ENCODE data around the gene ZNF248. TPM values are rescaled to one million over a fixed set of nuclear protein-coding genes. Genes with fewer than 3 reads are reported as not detected.
A peak's percentile ranks its signal among the peaks of the same experiment; 100 is the strongest.
"Not testable (repeated sequence)": the region's sequence is repeated elsewhere in the genome, so short reads cannot be mapped to it uniquely, and the experiment has no call there.

The ZNF248 gene
- total RNA-seq, 1 experiment from 2014 or later = 6.1 TPM

- DNase-seq (ENCODE audit: low read depth) = no peak
Observed at GRCh38 chr10:37747081-37747480, 110.3 kb downstream of the ZNF248 start.

GRCh38 chr10:37741831-37742230 lies 115.6 kb downstream of the ZNF248 start:
- no peak for DNase-seq (ENCODE audit: low read depth)

GRCh38 chr10:37739181-37739580 lies 118.2 kb downstream of the ZNF248 start:
- no peak for DNase-seq (ENCODE audit: low read depth)

GRCh38 chr10:37738241-37738640 lies 119.2 kb downstream of the ZNF248 start:
- not testable (repeated sequence) for DNase-seq (ENCODE audit: low read depth)

GRCh38 chr10:37737336-37737735 lies 120.1 kb downstream of the ZNF248 start:
- no peak for DNase-seq (ENCODE audit: low read depth)

- DNase-seq (ENCODE audit: low read depth) = no peak
Observed at GRCh38 chr10:37736120-37736519, 121.3 kb downstream of the ZNF248 start.

GRCh38 chr10:37734971-37735370 lies 122.4 kb downstream of the ZNF248 start:
- DNase-seq (ENCODE audit: low read depth) = peak; percentile 20

Other genes starting within 250 kb of the ZNF248 start
- gene ZNF25, start 119.0 kb upstream of the ZNF248 start, total RNA-seq (2014; rRNA removed) = 9.6 TPM in 2 replicates
- 10.8 and 12.6 TPM in 2 replicates for gene ZNF33A, start 153.1 kb upstream of the ZNF248 start, total RNA-seq (2014; rRNA removed)
- gene ZNF37A, start 236.7 kb upstream of the ZNF248 start, total RNA-seq (2014; rRNA removed) = 10.9 and 11.6 TPM in 2 replicates